ENCODE measurements around the gene SCNN1A.

GRCh38 chr12:6322969-6323339, 52.4 kb downstream of the SCNN1A start:
- TF ChIP-seq, protein P1, sequence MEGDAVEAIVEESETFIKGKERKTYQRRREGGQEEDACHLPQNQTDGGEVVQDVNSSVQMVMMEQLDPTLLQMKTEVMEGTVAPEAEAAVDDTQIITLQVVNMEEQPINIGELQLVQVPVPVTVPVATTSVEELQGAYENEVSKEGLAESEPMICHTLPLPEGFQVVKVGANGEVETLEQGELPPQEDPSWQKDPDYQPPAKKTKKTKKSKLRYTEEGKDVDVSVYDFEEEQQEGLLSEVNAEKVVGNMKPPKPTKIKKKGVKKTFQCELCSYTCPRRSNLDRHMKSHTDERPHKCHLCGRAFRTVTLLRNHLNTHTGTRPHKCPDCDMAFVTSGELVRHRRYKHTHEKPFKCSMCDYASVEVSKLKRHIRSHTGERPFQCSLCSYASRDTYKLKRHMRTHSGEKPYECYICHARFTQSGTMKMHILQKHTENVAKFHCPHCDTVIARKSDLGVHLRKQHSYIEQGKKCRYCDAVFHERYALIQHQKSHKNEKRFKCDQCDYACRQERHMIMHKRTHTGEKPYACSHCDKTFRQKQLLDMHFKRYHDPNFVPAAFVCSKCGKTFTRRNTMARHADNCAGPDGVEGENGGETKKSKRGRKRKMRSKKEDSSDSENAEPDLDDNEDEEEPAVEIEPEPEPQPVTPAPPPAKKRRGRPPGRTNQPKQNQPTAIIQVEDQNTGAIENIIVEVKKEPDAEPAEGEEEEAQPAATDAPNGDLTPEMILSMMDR (IDR thresholded peaks at IDR 0.05): no peak
- TF ChIP-seq POLR2A (IDR thresholded peaks at IDR 0.05): no peak
- TF ChIP-seq EP300 (IDR thresholded peaks at IDR 0.05): no peak

All from suprapubic skin (tissue), 3 donors.